GM10266 (cell line): Measurements from ENCODE around the gene TRIM59.

ENCODE experiments used
- DNase-seq: peaks from one replicate; pipeline ENCODE4 v3.0.0; 2012; ENCODE audit errors: extremely low spot score
- CTCF ChIP-seq: IDR thresholded peaks from 2 replicates; pipeline ENCODE4 v1.5.1; 2012; ENCODE audit warnings: mild to moderate bottlenecking, low read depth; ENCODE audit not compliant: control insufficient read depth, insufficient read depth; ENCODE audit errors: missing control alignments

Gene TRIM59

DNA sequence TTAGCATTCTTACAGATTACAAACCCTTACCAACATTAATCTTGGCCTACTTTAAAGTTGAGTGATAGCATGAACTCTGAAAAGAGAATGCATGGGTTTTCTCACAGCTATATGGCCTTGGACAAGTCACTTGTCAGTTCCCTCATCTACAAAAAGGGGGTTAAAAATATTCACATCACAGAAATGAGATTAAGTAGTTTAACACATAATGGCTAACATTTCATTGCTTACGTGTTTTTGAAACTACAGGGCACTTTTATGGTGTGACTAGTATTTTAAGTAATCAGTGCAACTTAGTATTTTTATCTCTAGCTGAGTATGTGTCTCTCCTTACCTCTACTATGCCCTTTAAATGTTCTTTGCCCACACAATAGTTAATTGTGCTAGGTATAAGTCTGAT lies 13.8 kb downstream of the TRIM59 start:
- no peak for DNase-seq
- TF ChIP-seq CTCF: no peak

DNA sequence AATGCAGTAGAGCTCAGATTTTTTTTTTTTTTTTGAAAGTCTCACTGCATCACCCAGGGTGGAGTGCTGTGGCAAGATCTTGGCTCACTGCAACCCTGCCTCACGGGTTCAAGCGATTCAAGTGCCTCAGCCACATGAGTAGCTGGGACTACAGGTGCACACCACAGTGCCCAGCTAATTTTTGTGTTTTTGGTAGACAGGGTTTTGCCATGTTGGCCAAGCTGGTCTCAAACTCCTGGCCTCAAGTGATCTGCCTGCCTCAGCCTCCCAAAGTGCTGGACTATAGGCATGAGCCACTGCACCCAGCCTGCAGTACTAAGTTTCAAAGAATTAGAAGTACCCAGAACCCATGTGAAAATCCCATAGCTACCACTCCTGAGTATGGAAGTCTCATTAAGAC lies 14.5 kb downstream of the TRIM59 start:
- no peak for DNase-seq
- TF ChIP-seq CTCF: no peak

- TF ChIP-seq CTCF: no peak
- no peak for DNase-seq
Observed at GRCh38 chr3:160434071-160434470, 15.5 kb downstream of the TRIM59 start.

DNA sequence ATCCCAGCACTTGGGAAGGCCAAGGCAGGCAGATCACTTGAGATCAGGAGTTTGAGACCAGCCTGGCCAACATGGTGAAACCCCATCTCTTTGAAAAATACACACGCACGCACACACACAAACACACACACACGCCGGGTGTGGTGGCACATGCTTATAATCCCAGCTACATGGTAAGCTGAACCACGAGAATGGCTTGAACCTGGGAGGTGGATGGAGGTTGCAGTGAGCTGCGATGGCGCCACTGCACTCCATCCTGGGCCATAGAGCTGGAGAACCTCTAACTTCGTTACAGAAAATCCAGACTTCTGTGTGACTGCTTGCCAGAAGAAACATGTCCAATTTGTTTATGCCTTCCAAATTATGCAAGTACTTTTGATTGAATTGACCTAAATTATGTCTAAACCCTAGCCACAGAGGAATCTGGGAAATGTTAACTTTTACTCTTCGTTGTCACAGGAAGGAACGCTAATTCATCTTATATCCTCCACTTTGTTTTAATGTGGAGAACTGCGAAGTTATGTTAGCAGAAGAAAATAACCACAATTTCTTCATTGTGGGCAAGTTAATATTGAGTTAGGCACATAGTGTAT lies 21.7 kb downstream of the TRIM59 start:
- no peak for DNase-seq
- TF ChIP-seq CTCF: no peak

GRCh38 chr3:160417311-160417710 lies 32.3 kb downstream of the TRIM59 start:
- TF ChIP-seq CTCF: no peak
- DNase-seq: no peak

DNA sequence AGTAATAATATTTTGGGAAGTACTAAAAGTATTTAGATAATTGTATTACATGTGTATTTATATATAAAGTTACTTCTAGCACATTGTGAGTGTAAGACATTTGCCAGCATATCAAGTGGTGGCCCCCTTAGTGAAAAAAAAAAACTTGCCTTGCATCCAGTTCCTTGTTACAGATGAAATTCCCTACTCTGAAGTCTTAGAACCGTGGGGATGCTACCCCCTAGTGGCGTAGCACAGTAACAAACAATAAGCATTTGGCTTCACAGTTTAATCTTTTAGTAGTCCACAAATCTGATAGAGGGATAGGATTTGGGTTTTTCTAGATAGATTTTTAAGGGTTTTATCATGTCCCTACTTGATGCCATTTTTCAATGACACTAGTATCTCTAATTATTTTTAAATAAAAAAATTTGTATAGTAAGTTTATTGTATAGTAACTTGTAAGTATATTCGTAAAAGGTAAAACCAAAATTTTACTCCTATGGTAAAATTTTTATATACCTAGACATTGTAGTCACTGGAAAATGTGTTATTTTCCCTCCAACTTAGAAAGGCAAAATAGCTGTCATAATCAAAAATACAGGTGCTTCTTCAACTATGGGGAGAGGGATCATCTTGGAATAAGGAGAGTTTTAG lies 35.9 kb downstream of the TRIM59 start:
- DNase-seq: peak; percentile 51
- TF ChIP-seq CTCF: peak; percentile 77

- no peak for TF ChIP-seq CTCF
- DNase-seq: no peak
Observed at GRCh38 chr3:160412477-160412876, 37.1 kb downstream of the TRIM59 start.
